ENCODE measurements around the gene UNC13B. TPM values are rescaled to one million over a fixed set of nuclear protein-coding genes. Genes with fewer than 3 reads are reported as not detected.

The UNC13B gene
- total RNA-seq, 1 experiment from 2014 or later, result 17.6 TPM

DNA sequence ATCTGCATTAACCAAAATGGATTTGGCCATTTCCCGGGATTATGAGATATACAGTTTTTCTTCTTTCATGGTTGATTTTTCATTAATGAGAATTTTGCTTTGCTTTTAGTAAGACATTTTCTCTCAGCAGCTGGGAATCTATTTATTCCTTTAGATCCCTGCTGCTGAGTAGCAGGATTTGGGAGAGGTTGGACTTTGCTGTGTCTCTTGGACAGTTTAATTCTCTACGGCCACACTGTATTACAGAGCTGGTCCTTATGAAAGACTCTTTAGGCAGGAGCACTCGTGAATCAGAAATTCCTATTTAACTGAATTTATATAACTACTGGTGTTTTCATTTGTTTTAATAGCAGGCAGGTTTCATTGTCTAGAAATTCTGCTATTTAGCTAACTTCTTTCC lies 1.6 kb downstream of the UNC13B start (continued):
- TF ChIP-seq, protein P1, sequence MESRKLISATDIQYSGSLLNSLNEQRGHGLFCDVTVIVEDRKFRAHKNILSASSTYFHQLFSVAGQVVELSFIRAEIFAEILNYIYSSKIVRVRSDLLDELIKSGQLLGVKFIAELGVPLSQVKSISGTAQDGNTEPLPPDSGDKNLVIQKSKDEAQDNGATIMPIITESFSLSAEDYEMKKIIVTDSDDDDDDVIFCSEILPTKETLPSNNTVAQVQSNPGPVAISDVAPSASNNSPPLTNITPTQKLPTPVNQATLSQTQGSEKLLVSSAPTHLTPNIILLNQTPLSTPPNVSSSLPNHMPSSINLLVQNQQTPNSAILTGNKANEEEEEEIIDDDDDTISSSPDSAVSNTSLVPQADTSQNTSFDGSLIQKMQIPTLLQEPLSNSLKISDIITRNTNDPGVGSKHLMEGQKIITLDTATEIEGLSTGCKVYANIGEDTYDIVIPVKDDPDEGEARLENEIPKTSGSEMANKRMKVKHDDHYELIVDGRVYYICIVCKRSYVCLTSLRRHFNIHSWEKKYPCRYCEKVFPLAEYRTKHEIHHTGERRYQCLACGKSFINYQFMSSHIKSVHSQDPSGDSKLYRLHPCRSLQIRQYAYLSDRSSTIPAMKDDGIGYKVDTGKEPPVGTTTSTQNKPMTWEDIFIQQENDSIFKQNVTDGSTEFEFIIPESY (IDR thresholded peaks at IDR 0.05; ENCODE audit: extremely low read depth, insufficient replicate concordance, low read length), result no peak
- TF ChIP-seq FOSL1 (IDR thresholded peaks at IDR 0.05; ENCODE audit: low read depth), result no peak
- no peak for TF ChIP-seq SRF (IDR thresholded peaks at IDR 0.05; ENCODE audit: low read depth)
- no peak for TF ChIP-seq CBX3 (IDR thresholded peaks at IDR 0.05; ENCODE audit: low read depth)
- TF ChIP-seq SP1 (IDR thresholded peaks at IDR 0.05; ENCODE audit: low read depth), result no peak
- TF ChIP-seq YY1 (IDR thresholded peaks at IDR 0.05; ENCODE audit: extremely low read depth, insufficient replicate concordance, low read depth, low read length), result no peak
- TF ChIP-seq CEBPB (IDR thresholded peaks at IDR 0.05; ENCODE audit: low read depth), result no peak
- no peak for TF ChIP-seq JUND (IDR thresholded peaks at IDR 0.05)
- TF ChIP-seq EZH2 (IDR thresholded peaks at IDR 0.05), result no peak
- no peak for TF ChIP-seq EGR1 (IDR thresholded peaks at IDR 0.05; ENCODE audit: low read depth)
- TF ChIP-seq EZH2phosphoT487 (IDR thresholded peaks at IDR 0.05; ENCODE audit: borderline replicate concordance), result no peak
- no peak for TF ChIP-seq ZFX (IDR thresholded peaks at IDR 0.05)
- TF ChIP-seq, protein P2, sequence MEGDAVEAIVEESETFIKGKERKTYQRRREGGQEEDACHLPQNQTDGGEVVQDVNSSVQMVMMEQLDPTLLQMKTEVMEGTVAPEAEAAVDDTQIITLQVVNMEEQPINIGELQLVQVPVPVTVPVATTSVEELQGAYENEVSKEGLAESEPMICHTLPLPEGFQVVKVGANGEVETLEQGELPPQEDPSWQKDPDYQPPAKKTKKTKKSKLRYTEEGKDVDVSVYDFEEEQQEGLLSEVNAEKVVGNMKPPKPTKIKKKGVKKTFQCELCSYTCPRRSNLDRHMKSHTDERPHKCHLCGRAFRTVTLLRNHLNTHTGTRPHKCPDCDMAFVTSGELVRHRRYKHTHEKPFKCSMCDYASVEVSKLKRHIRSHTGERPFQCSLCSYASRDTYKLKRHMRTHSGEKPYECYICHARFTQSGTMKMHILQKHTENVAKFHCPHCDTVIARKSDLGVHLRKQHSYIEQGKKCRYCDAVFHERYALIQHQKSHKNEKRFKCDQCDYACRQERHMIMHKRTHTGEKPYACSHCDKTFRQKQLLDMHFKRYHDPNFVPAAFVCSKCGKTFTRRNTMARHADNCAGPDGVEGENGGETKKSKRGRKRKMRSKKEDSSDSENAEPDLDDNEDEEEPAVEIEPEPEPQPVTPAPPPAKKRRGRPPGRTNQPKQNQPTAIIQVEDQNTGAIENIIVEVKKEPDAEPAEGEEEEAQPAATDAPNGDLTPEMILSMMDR (IDR thresholded peaks at IDR 0.05 in 2 of 3, conservative IDR thresholded peaks at IDR 0.05 in 1 of 3; ENCODE audit: borderline replicate concordance in 1 of 3, insufficient read depth in 1 of 3, low read depth in 2 of 3, low read length in 2 of 3), result no peak
